Activated naive CD4-positive, alpha-beta T cell (primary cell): ENCODE results near the gene SLC38A3.

Source experiments
- DNase-seq, 4 experiments: peaks; one replicate each; lab custom pipeline; 2025; lab: John Stamatoyannopoulos, UW

Gene SLC38A3

DNA sequence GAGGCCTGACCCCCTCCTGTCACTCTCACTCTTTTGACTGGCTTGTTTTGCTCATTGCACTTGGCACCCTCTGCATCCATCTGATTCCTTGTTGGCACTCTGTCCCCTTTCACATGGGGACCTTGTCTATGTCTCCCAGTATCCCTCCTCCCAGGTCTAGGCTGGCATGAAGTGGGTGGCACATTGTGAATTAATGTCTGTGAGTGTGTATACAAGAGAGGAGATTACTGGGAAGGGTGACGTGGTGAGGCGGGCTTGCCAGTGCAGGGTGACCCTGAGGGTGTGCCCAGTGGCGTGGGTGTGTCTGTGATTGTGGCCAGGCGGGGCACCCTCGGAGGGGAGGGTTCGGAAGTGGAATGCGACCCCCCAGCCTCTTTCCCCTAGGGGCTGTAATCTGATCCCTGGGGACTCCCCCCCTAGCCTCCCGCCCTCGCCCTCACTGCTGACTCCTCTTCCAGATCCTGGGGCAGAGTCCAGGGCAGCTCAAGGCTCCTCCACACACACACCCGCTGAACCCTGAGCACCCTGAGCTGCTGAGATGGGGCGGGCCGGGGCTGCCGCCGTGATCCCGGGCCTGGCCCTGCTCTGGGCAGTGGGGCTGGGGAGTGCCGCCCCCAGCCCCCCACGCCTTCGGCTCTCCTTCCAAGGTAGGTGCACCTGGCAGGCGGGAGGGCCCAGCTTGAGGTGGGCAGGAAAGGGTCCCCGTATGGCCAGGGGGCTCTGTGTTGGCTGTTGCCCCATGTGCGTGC, 63.8 kb downstream of the SLC38A3 start, which contains the start of gene SEMA3B:
TSS of gene SEMA3B (plus strand) at position 445 of the 749 bp plus-strand sequence. CDS start at position 539, 94 bp downstream.
- no peak for DNase-seq

DNA sequence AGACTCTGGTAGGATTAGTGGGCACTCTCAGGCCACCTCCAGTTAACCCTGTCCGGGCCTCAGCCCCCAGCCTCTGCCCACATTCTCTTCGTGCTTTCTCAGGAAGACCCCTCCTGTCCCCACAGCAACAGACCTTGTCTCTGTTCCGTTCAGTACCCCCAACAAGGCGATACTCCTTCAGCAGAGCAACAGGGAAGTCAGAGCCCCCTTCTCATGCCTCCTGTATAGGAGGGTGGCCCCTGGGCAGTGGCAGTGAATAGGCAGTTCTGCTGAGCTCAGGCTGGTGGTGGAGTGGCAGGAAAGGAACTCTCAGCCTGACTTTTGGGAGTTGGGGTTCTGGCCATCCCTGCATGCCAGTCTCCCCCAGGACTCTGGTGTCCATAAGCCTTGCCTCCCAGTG, 64.4 kb downstream of the SLC38A3 start:
- no peak for DNase-seq

DNA sequence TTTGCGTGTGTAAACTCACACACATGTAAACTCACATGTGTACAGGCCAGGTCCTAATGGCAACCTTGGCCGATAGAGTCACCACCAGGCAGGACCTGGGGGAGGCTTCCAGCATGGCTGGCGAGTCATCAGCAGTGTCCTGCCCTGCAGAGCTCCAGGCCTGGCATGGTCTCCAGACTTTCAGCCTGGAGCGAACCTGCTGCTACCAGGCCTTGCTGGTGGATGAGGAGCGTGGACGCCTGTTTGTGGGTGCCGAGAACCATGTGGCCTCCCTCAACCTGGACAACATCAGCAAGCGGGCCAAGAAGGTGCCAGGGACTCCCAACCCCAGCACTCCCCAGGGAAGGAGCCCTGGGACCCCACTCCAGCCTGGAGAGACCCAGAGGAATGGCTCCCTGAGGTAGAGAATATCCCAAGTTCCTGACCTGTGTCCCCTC, 64.9 kb downstream of the SLC38A3 start:
- no peak for DNase-seq

DNA sequence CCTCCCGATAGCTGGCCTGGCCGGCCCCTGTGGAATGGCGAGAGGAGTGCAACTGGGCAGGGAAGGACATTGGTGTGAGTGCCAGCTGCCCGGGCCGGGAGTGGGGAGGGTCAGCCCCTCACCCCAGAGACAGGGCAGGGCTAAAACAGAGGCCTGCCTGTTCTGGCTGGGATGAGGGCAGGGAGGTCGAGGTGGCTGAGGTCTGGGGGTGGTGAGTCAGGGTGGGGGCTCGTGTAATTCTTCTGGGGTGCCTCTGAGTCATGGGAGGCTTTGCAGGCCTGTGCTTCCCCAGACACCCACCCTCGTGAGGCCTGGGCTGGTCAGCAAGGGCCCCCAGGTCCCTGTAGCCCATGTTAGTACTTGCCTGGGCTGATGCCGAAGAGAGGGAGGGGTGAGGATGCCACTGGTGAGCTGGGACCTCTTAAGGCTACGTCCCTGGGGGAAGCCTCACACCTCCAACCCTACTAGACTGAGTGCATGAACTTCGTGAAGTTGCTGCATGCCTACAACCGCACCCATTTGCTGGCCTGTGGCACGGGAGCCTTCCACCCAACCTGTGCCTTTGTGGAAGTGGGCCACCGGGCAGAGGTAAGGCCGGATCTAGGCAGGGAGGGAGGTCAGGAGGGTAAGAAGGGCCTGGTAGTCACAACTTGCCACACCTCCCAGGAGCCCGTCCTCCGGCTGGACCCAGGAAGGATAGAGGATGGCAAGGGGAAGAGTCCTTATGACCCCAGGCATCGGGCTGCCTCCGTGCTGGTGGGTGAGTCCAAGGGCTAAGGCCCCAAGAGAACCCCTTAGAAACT, 65.6 kb downstream of the SLC38A3 start:
- DNase-seq: no peak
